ENCODE data around the gene FMC1. TPM values are rescaled to one million over a fixed set of nuclear protein-coding genes. Genes with fewer than 3 reads are reported as not detected.

The FMC1 gene
- total RNA-seq, 2 experiments from 2014 or later: 0.89 to 1.2 TPM

- ChIA-PET CTCF (no interaction called here), POLR2A (interaction anchor here (10.5 kb wide), 1 partner anchor 12 kb away, joined by 166 read pairs; the partner anchor contains the start of gene LUC7L2)
- no peak overlapping the region for H3K27ac ChIP-seq (ENCODE audit: low read depth in 1 of 2, low read length in 2 of 2)
- Mint-ChIP-seq H3K36me3 (ENCODE audit: low read depth) (peaks cover 51% of the 10 kb centered on the region), H3K9me3 (peaks cover 4% of the 10 kb centered on the region), H3K27ac (peak overlapping the region; percentile 41), H3K4me3 (peak overlapping the region; percentile 32), H3K4me1 (ENCODE audit: low read depth) (peaks cover 40% of the 10 kb centered on the region), H3K27me3 (peaks cover 8% of the 10 kb centered on the region)
- DNase-seq (no peak), ATAC-seq (ENCODE audit: poor library complexity) (no peak)
- peaks cover 16% of the 10 kb centered on the region for H3K4me1 ChIP-seq (ENCODE audit: insufficient read depth, low read length)
- H3K9me3 ChIP-seq (ENCODE audit: control insufficient read depth in 1 of 2, insufficient read depth in 1 of 2, low read length in 2 of 2): peaks cover 0 to 2% of the 10 kb centered on the region in 2 experiments
- H3K36me3 ChIP-seq (ENCODE audit: insufficient read depth, low read length): peaks cover 21% of the 10 kb centered on the region
- intact Hi-C loops (cut with DNase I, micrococcal nuclease): loop anchor here in 1 of 2 experiments (10.0 kb wide), 1 partner anchor 210 kb away; a partner anchor contains a TSS
- no peak overlapping the region for H3K4me3 ChIP-seq (ENCODE audit: low read length)
- H3K27me3 ChIP-seq (ENCODE audit: control insufficient read depth in 1 of 2, insufficient read depth in 2 of 2, low read length in 2 of 2): no peaks in the 10 kb centered on the region
- no peak for TF ChIP-seq CTCF (IDR thresholded peaks at IDR 0.05)
These were observed 3.9 kb downstream of the FMC1 start for GRCh38 chr7:139345042-139345441.

DNA sequence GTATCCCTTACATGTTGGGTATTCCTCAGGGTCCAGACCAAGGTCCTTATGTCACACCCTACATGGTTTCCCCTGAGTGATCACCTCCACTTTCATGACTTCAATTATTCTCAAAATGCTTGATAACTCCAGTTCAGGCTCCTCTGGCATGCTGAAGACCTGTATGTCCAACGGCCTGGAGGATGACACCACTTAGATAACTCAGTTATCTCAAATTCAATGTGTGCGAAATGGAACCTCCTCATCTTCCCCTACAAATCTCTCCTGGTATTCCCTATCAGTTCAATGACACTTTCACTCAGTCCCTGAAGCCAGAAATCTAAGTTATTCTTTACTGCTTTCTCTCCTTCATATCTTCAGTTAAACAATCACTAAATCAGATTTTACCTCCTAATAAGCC lies 9.9 kb downstream of the FMC1 start:
- no peaks in the 10 kb centered on the region for H3K4me1 ChIP-seq (ENCODE audit: insufficient read depth, low read length)
- TF ChIP-seq CTCF (IDR thresholded peaks at IDR 0.05): no peak
- H3K27ac ChIP-seq (ENCODE audit: low read depth in 1 of 2, low read length in 2 of 2): no peak overlapping the region
- H3K9me3 ChIP-seq (ENCODE audit: control insufficient read depth in 1 of 2, insufficient read depth in 1 of 2, low read length in 2 of 2): no peaks in the 10 kb centered on the region
- no peaks in the 10 kb centered on the region for H3K27me3 ChIP-seq (ENCODE audit: control insufficient read depth in 1 of 2, insufficient read depth in 2 of 2, low read length in 2 of 2)
- Mint-ChIP-seq H3K36me3 (ENCODE audit: low read depth) (peaks cover 36% of the 10 kb centered on the region), H3K9me3 (no peaks in the 10 kb centered on the region), H3K27me3 (no peaks in the 10 kb centered on the region), H3K4me3 (no peak overlapping the region), H3K4me1 (ENCODE audit: low read depth) (peaks cover 10% of the 10 kb centered on the region), H3K27ac (no peak overlapping the region)
- ATAC-seq (ENCODE audit: poor library complexity) (no peak), DNase-seq (no peak)
- intact Hi-C loops (cut with DNase I, micrococcal nuclease): no loop called here
- H3K36me3 ChIP-seq (ENCODE audit: insufficient read depth, low read length): peaks cover 19% of the 10 kb centered on the region
- H3K4me3 ChIP-seq (ENCODE audit: low read length): no peak overlapping the region
- CTCF ChIA-PET: no interaction called here
- POLR2A ChIA-PET: interaction anchor here (1.7 kb wide), 1 partner anchor 9 kb away, joined by 7 read pairs; the partner anchor contains the start of gene LUC7L2

GRCh38 chr7:139354729-139355128 lies 13.6 kb downstream of the FMC1 start:
- H3K36me3 Mint-ChIP-seq (ENCODE audit: low read depth): peaks cover 27% of the 10 kb centered on the region
- ChIA-PET POLR2A (interaction anchor here (7.0 kb wide), 1 partner anchor 12 kb away, joined by 166 read pairs; the partner anchor contains the start of gene FMC1), CTCF (interaction anchor here (0.6 kb wide), 1 partner anchor 457 kb away, joined by 3 read pairs; no protein-coding TSS in a partner anchor)

More at GRCh38 chr7:139354729-139355128, 13.6 kb downstream of the FMC1 start:
- H3K9me3 ChIP-seq (ENCODE audit: control insufficient read depth in 1 of 2, insufficient read depth in 1 of 2, low read length in 2 of 2): no peaks in the 10 kb centered on the region
- no peaks in the 10 kb centered on the region for H3K27me3 ChIP-seq (ENCODE audit: control insufficient read depth in 1 of 2, insufficient read depth in 2 of 2, low read length in 2 of 2)
- Mint-ChIP-seq H3K27ac (no peak overlapping the region), H3K4me1 (ENCODE audit: low read depth) (peaks cover 16% of the 10 kb centered on the region), H3K4me3 (no peak overlapping the region), H3K9me3 (no peaks in the 10 kb centered on the region), H3K27me3 (no peaks in the 10 kb centered on the region)
- H3K36me3 ChIP-seq (ENCODE audit: insufficient read depth, low read length): peaks cover 6% of the 10 kb centered on the region
- H3K27ac ChIP-seq (ENCODE audit: low read depth in 1 of 2, low read length in 2 of 2): no peak overlapping the region
- peaks cover 11% of the 10 kb centered on the region for H3K4me1 ChIP-seq (ENCODE audit: insufficient read depth, low read length)
- H3K4me3 ChIP-seq (ENCODE audit: low read length): no peak overlapping the region
- no peak for TF ChIP-seq CTCF (IDR thresholded peaks at IDR 0.05)
- DNase-seq (no peak), ATAC-seq (ENCODE audit: poor library complexity) (no peak)
- intact Hi-C loops (cut with DNase I, micrococcal nuclease): loop anchor here in 1 of 2 experiments (5.0 kb wide), 1 partner anchor 38 kb away; no protein-coding TSS in a partner anchor

Measured in CD4-positive, alpha-beta T cell (primary cell).